GM12801 (cell line): ENCODE results near the gene SLC39A11.

Source experiments
- CTCF ChIP-seq: IDR thresholded peaks from one replicate; pipeline ENCODE4 v1.5.1; 2011; ENCODE audit warnings: control low read depth; ENCODE audit not compliant: insufficient read length; ENCODE audit errors: extremely low read depth

The SLC39A11 gene

DNA sequence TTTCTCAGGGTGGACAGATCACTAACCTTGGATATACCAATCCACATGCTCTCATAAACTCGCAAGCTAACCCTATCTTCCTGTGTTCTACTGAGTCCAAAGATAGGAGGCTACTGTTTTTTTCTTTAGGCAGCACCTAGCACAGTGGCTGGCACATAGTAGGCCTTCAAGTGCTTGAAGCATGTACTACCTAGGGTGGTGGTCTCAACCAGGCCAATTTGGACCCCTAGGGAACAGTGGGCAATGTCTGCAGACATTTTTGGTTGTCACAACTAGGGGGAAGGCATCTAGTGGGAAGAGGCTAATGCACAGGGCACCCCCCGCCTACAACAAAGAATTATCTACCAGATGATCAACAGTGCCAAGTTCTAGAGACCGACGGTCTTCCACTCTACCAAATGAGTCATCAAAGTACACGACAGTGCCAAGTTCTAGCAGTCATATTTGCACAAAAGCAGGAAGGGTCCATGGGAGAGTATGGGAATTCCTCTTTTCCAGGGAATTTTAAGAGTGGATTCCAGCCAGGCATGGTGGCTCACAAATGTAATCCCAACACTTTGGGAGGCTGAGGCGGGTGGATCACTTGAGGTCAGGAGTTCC, 390.3 kb downstream of the SLC39A11 start:
- no peak for TF ChIP-seq CTCF

DNA sequence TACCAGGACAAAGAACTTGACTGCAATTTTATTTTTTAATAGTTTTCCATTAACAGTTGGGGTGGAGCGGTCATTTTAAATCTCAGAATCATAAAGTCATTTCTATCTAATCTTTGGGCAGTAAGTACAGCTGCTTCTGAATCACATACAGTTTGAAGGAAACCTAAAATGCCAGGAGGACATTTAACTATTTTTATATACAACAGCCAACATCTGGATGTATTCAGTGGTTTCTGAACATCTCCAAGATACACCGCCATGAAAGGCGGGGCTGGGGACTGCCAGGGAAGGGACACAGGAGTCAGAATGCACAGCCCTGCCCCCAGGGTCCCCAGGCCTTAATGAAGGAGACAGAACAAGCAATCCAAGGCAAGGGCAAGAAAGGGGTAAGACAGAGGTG, 392.3 kb downstream of the SLC39A11 start:
- no peak for TF ChIP-seq CTCF

- no peak for TF ChIP-seq CTCF
Measured at GRCh38 chr17:72699545-72699944, 392.9 kb downstream of the SLC39A11 start.

- TF ChIP-seq CTCF = no peak
Measured at GRCh38 chr17:72697602-72698146, 394.8 kb downstream of the SLC39A11 start.

GRCh38 chr17:72696721-72697120, 395.8 kb downstream of the SLC39A11 start:
- no peak for TF ChIP-seq CTCF

DNA sequence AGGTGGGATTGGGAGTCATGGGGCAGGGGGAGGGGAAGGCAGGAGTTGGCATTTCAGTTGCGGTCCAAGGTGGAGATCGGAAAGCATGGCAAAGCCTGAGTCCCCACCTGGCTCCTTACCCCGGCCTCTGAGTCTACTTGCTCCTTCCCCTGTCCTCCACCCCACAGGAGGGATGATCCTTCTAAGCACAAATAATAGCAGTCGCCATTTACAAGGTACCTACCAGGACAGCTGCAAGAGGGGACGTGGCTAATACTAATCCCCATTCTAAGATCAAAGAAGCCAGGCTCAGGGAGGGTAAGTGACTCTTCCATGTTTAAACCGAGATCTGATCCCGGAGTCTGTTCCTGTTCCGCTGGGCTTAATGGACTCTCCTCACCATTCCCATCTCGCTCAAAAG, 396.3 kb downstream of the SLC39A11 start:
- no peak for TF ChIP-seq CTCF

DNA sequence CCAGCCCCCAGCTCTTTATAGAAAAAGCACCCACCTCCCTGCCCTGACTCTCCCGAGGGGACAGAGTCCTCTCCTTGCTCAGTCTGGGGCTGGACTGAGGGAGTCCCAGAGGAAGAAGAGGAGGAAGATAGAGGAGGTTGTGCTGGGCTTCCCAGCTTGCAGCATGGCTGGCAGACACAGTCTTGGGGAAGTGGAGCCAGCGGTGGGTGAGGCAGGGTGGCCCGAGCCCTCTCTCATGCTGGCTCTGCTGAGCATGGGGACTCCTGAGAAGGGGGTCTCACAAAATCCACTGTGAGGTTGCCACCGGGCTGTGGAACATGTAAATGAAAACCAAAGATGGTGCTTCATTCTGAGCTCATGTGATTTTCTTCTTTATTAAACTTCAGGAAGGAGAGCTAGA, 398.5 kb downstream of the SLC39A11 start:
- TF ChIP-seq CTCF = no peak
